GM06990 (cell line): ENCODE data around the gene PTPRF.

ENCODE experiments used
- DNase-seq: peaks from one replicate; pipeline ENCODE4 v3.0.0-alpha.2; 2011; ENCODE audit not compliant: insufficient read length; ENCODE audit errors: extremely low read depth
- H3K27me3 ChIP-seq: replicated peaks from 2 replicates; pipeline ENCODE4 v1.6.0; 2011; ENCODE audit warnings: low read length; ENCODE audit not compliant: control insufficient read depth, insufficient read depth
- H3K36me3 ChIP-seq: 2 replicates; pipeline ENCODE4 v1.5.1; 2011; ENCODE audit warnings: low read length; ENCODE audit not compliant: control insufficient read depth, insufficient read depth
- H3K4me3 ChIP-seq: replicated peaks from 2 replicates; pipeline ENCODE4 v1.5.1; 2011; ENCODE audit warnings: low read depth, mild to moderate bottlenecking, control low read depth, low read length
- TF ChIP-seq, protein P1 (sequence below): IDR thresholded peaks from 2 replicates; pipeline ENCODE4 v1.5.1; 2011; ENCODE audit warnings: low read length, control low read depth, mild to moderate bottlenecking, inconsistent platforms; ENCODE audit not compliant: insufficient read depth, poor library complexity, severe bottlenecking

PTPRF gene

DNA sequence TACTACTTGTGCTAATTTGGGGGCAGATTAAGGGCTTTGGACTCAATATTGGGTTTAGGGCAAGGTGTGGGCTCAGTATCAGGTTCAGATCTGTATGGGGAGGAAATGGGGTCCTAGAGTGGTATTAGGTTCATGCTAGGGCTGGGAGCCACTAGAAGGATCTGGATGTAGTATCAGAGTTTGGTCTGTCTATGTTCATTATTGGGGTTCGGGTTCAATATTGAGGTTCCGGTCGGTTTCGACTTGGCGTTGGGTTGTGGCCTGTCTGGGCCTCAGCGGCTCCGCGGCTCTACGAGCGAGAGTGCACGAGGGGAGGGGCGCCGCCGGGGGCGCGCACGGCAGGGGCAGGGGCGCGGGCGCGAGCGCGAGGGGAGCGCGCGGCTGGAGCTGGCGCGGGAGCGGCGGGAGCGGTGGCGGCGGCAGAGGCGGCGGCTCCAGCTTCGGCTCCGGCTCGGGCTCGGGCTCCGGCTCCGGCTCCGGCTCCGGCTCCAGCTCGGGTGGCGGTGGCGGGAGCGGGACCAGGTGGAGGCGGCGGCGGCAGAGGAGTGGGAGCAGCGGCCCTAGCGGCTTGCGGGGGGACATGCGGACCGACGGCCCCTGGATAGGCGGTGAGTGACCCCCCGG, at the start of gene PTPRF:
PTPRF (plus strand) TSS at position 401 of the 624 bp plus-strand sequence. CDS start 14,193 bp downstream, outside the sequence.
- Histone ChIP-seq H3K27me3 (no peaks in the 10 kb centered on the region; the same call in 1 of the 2 replicates), H3K4me3 (peak within 1 kb of the TSS; percentile 53), H3K36me3 (no peaks in the 10 kb centered on the region)
- TF ChIP-seq, protein P1, sequence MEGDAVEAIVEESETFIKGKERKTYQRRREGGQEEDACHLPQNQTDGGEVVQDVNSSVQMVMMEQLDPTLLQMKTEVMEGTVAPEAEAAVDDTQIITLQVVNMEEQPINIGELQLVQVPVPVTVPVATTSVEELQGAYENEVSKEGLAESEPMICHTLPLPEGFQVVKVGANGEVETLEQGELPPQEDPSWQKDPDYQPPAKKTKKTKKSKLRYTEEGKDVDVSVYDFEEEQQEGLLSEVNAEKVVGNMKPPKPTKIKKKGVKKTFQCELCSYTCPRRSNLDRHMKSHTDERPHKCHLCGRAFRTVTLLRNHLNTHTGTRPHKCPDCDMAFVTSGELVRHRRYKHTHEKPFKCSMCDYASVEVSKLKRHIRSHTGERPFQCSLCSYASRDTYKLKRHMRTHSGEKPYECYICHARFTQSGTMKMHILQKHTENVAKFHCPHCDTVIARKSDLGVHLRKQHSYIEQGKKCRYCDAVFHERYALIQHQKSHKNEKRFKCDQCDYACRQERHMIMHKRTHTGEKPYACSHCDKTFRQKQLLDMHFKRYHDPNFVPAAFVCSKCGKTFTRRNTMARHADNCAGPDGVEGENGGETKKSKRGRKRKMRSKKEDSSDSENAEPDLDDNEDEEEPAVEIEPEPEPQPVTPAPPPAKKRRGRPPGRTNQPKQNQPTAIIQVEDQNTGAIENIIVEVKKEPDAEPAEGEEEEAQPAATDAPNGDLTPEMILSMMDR, result no peak
- peak; percentile 19 for DNase-seq

DNA sequence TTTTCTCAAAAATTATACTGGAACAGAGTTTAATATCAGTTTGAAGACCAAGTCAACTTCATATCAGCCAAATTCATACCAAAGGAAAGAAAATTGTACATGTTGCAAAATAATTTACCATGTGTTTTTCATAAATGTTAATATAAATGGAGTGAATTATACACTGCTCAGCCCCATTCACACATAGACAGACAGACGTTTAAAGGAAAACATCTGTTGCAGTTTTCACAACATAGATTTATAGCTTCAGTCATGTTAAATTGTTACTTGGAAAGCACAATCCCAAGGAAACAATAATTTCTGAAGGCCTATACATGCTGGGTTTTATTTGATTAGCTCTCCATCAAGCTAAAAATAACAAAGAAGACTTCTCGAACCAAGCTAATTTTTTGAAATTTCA, 49.2 kb upstream of the PTPRF start:
- no peak for DNase-seq
- TF ChIP-seq, protein P1, result no peak
- H3K36me3 ChIP-seq, result no peaks in the 10 kb centered on the region
- H3K4me3 ChIP-seq, result no peak overlapping the region
- H3K27me3 ChIP-seq, result no peaks in the 10 kb centered on the region

DNA sequence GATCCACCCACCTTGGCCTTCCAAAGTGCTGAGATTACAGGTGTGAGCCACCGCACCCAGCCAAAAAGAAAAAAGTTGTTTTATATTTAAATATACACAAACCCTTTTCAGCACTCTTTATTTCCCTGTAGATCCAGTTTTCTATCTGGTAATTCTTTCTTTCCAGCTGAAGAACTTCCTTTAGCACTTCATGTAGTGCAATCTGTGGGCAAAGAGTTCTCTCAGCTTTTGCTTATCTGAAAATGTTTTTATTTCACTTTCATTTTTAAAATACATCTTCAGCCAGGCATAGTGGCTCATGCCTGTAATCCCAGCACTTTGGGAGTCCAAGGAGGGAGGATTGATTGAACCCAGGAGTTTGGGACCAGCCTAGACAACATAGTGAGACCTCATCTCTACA, 48.5 kb upstream of the PTPRF start:
- H3K4me3 ChIP-seq, result no peak overlapping the region
- no peak for DNase-seq
- H3K27me3 ChIP-seq, result no peaks in the 10 kb centered on the region
- no peaks in the 10 kb centered on the region for H3K36me3 ChIP-seq
- TF ChIP-seq, protein P1, result no peak

DNA sequence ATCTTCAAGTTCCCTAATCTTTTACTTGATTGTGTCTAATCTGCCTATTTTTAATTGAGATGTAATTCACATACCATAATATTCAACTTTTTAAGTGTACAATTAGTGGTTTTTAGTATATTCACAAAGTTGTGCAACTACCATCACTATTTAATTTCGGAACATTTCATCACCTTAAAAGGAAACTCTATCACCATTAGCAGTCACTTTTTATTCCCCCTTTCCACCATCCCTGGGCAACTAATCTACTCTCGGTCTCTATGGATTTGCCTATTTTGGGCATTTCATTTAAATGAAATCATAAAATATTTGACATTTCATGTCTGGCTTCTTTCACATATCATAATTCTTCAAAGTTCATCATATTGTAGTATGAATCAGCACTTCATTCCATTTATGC, 46.3 kb upstream of the PTPRF start:
- TF ChIP-seq, protein P1, result no peak
- Histone ChIP-seq H3K36me3 (no peaks in the 10 kb centered on the region), H3K27me3 (no peaks in the 10 kb centered on the region), H3K4me3 (no peak overlapping the region)
- no peak for DNase-seq

DNA sequence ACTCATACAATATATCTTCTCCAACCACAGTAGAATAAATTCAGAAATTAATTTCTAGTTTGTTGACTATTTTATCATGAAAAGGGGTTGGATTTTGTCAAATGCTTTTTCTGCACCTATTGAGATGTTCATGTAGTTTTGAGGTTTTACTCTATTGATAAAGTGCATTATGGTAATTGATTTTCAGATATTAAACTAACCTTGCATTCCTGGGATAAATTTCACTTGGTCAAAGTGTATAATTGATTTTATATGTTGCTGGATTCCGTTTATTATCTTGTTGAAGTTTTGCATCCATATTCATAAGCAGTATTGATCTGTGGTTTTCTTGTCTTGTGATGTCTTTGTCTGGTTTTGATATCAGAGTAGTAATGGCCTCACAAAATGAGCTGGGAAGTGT, 42.5 kb upstream of the PTPRF start:
- TF ChIP-seq, protein P1, result no peak
- DNase-seq, result no peak
- H3K36me3 ChIP-seq, result no peaks in the 10 kb centered on the region
- no peaks in the 10 kb centered on the region for H3K27me3 ChIP-seq
- H3K4me3 ChIP-seq, result no peak overlapping the region

DNA sequence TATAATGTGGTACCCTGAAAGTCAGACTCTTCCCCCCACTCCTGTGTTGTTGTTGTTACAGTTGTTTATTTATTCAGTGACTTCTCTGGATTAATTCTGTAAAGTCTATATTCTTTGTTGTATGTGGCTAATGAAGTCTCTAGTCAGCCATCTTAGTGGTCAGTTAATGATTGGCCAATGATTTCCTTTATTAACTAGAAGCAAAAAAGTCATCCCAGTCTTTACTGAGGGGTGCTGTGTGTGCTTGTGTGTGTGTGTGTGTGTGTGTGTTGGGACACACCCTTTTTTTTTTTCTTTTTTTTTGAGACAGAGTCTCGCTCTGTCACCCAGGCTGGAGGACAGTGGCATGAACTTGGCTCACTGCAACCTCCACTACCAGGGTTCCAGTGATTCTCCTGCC, 39.6 kb upstream of the PTPRF start:
- no peaks in the 10 kb centered on the region for H3K36me3 ChIP-seq
- DNase-seq, result no peak
- no peak overlapping the region for H3K4me3 ChIP-seq
- TF ChIP-seq, protein P1, result no peak
- H3K27me3 ChIP-seq, result no peaks in the 10 kb centered on the region
